GM18508 (cell line): ENCODE results near the gene WRNIP1.
A peak's percentile ranks its signal among the peaks of the same experiment; 100 is the strongest.

Experiments used
- ATAC-seq: cut with Tn5 transposase; IDR thresholded peaks from one replicate; pipeline ENCODE4 v1.9.1; 2021; ENCODE audit warnings: moderate number of reproducible peaks; ENCODE audit not compliant: insufficient read depth, unreplicated experiment

The WRNIP1 gene

DNA sequence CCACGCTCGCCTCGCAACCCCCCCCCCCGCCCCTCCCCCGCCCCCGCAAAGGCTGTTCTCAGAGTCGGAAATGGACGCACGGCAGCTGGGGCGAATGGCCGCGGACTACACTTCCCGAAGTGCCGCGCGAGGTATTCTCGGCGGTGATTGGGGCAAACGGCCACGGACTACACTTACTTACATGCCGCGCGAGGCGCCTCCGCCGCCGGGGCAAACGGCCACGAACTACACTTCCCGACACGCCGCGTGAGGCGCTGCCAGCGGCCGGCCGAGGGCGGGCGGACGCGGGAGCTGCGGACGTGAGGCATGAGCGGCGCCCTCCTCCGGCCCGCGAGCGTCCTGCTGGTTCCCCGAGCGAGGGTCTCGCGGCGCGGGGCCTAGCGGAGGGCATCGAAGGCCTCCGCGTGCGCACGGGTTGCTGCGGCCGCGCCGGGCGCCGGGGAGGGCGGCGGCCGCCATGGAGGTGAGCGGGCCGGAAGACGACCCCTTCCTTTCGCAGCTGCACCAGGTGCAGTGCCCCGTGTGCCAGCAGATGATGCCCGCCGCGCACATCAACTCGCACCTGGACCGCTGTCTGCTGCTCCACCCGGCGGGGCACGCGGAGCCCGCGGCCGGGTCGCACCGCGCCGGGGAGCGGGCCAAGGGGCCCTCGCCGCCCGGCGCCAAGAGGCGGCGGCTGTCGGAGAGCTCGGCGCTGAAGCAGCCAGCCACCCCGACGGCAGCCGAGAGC, at the start of gene WRNIP1:
WRNIP1 (plus strand) TSS at position 228 of the 730 bp plus-strand sequence; CDS start at position 458, 230 bp downstream.
- peak; percentile 81 for ATAC-seq

DNA sequence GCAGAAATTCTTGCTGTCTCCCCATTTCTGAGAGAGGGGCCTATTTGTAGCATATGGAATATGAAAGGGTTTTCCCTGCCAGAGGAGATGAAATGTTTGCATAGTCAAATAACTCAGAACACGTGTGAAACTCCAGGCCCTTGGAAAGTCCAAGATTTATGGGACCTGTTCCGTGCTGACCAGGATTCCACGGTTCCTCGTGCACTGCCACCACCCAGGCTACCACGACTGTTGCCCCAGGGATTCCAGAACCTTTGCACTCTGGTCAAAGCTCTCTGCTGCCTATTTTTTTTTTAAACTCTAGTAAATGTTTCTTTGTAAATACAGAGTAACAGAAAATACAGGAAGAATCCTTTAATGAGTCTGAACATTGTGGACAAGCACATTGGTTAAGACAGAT, 49.5 kb upstream of the WRNIP1 start:
- no peak for ATAC-seq

DNA sequence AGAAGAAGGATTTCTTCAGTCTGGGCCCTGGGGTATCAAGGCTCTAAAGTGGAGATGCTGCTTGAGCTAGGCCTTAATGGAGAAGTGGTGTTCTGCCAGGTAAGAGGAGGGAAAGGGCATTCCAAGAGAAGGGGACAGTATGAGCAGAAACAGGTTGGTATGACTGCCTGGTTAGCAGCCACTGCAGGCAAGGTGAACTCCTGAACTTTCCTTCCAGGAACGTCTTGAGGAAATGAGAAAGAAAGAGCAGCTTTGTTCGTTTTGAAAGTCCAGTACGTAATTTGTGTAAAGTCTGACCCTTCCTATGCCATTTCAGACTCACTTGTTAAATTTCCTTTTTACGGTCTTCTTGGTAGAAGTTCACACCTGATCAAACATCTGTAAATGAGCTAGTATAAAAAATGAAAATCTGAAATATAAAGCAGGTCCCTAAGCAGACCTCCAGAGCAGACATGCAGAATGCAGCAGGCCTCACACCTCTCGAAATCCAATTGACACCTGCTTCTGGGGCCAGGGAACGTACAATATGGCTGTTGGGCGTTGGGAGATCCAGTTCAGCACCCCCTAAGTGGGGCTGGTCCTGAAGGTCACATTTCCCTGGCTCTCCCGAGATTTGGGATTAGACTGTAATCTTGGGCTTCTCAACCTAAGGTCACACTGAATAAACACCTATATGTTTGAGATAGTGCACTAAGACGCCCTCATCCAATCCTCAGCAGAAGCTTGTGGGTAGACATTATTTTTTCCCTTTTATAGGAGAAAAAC, 48.1 kb upstream of the WRNIP1 start:
- no peak for ATAC-seq

DNA sequence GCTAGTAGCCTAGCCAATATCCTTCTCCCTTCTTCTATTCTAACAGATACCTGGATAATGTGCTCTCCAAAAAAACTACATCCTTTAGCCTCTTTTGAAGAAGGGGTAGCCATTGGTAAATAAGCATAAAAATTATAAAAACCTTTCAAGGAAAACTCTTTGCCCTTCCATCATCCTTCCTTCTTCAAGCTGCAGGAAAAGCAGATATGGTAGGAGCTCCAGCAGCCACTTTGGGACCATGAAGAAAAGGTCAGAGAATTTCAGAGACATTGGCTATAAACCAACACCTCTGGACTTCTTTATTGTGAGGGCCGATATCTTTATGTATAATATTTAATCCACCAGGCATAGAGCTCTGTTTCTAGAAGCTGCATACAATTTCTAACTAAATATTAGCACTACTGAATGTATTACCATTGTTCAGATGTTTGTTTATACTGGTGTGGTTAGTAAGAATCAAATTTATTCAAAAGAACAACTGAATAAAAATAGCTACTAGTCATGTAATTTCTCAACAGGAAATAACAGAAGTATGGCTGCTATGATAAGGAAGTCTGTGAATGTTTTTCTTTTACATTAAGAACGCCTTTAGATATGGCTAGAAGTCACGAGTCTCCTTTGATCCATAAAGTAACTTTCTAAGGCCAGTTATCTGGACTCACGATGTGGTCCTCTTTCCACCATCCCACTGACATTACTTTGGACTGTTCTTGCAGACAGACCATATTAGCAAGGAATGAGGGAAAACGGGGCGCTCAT, 46.7 kb upstream of the WRNIP1 start:
- ATAC-seq = no peak

DNA sequence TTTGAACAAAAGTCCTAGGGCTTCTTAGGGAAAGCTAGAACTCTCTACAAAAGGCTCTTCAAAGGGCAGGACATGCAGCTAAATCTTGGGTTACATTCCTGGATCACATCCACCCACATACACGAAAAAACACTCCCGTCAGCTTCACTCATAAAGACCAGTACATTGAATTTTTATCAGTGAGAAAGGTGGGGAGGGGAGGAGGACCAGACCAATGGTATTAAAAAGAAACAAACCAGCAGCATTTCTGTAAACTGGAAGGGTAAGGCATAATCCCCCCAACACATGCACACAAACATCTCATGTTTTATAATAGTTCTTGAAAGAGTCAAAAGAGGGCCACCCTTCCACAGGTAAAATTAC, 46.1 kb upstream of the WRNIP1 start:
- ATAC-seq = no peak

DNA sequence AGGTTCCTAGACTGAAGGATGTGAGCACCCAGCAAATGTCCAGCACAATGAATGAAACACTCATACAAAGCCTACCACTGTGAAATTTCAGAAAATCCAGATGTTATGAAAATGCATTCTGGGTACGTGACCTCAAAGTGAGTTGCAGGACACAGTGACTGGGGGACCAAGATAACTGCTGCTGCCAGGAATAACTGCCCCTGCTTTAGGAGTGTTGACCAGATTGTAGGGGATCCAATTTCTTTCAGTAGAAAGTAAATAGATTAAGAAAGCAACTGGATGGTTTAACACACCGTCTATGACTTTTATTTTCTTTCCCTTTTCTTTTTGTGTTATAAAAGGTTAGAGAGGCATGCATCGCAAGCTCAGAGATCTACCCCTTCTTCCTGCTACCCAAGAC, 44.0 kb upstream of the WRNIP1 start:
- no peak for ATAC-seq

DNA sequence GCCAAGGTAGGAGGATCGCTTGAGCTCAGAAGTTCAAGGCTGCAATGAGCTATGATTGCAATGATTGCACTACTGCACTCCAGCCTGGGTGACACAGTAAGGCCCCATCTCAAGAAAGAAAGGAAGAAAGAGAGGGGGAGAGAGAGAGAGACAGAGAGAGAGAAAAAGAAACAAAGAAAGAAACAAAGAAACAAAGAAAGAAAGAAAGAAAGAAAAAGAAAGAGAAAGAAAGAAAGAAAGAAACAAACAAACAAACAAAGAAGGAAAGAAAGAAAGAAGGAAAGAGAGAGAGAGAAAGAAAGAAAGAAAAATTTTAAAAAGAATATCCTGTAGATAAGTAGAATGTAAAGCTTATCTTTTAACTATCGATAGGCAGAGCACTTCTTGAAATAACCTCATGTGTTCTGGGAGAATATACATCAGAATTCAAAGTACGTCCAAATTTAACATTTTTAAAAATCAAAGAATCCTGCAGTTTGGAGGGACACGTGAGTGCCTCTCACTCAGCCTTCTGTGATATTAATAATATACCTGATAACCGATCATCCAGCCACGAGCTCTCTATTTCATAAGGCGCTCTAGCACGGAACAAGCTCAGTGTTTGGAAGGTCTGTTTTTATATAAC, 39.7 kb upstream of the WRNIP1 start:
- ATAC-seq = no peak

DNA sequence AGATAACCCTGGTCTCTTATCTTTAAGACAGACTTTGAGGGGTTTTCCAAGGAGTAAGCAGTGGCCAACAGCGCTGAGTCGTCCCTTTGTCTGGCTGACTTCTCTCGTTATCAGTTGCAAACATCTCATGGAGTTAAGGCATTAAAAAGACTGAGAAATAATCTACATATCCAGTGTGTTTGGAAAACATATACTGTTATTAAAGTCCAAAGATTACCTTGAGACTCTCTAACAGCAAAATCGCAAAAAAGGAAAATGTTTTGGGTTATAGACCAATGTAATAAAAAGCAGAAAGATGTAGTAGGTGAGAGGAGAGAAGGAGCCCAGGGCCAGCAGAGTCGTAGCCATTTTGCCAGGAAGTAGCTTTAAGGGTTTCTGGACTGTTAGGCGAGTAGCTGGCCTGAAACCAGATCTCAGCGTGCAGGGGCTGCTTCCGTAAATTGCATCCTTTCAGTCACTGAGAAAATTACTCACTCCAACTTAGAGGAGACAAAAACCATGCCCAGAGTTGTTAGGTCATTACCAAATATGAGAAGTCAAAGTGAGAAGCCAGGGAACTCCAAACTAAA, 39.1 kb upstream of the WRNIP1 start:
- ATAC-seq = no peak

DNA sequence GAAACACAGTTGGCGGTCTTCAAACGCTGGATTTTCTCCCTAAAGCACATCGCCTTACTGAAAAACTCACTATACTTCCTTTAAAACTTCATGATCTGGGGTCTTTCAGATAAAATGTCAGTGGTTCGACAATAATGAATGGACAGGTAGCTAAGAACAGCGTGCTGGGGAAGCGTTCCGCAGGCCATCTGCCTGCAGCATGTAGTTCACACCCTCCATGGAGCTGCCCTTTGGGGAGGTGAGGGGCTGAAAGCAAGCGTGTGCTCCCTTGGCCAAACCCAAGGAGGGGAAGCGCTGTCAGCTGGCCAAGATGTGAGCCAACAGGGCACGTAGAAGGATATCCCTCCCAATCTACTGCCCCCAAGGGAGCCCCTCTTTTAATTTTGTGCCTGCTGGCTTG, 35.3 kb upstream of the WRNIP1 start:
- ATAC-seq = no peak

DNA sequence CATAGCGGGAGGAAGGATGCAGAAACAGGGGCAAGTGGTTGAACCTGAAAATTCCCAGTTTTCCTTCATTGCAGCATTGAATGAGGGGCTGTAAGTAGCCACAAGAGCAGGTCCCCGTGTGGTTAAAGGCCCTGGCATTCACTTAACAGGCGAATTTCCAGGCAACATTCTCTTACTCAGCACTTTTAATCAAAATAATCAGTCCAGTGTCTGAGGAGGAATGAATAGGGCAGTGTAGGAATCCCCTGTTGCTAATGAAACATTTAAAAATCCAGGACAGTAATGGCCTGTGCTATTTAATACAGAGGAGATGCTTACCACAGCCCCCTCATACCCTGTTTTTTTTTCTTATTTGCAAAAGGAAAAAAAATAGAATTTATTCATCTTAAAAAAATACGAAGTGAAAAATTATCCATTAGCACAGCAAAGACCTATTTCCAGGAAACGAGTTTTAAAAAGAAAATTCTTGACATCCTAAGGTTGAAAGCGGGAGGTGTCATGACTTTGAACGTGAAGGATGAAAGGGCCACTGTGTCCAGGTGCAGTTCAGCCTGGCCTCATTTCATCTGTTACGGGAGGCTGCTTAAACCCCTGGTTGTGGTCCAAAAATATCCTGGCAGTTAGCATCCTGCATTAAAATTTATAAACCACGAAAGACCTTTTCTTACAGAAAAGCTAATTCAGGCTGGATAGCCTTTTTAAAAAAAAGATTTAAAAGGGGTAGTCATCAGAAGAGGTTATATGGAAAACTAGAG, 34.7 kb upstream of the WRNIP1 start:
- ATAC-seq = no peak

DNA sequence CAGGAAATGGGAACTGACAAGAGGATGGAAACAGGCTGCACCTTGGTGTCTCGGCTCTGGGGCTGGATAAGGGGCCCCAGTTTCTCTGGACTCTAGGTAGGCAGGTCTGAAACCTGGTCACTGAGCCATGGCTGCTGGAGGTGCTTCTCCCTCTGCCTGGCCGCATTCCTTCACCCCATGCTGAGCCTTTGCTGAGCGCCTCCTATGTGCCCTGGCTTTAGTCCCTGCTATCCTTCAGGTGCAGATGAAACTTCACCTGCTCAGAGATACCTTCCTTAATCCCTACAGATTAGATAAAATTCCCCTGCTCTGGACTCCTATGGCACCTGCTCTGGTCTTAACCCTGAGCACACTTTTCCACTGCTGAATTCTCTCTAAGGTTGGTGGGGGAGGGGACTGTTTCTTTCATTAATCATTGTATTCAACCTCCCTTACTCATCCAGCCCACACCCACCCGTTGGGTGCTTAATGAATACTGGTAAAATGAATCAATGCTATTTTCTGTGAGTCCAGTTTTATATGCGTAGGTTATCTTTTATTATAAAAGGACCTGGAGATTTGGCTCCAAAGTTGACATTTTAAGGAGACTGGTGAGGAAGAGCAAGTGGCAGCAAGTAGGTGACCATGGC, 33.8 kb upstream of the WRNIP1 start:
- ATAC-seq = no peak

DNA sequence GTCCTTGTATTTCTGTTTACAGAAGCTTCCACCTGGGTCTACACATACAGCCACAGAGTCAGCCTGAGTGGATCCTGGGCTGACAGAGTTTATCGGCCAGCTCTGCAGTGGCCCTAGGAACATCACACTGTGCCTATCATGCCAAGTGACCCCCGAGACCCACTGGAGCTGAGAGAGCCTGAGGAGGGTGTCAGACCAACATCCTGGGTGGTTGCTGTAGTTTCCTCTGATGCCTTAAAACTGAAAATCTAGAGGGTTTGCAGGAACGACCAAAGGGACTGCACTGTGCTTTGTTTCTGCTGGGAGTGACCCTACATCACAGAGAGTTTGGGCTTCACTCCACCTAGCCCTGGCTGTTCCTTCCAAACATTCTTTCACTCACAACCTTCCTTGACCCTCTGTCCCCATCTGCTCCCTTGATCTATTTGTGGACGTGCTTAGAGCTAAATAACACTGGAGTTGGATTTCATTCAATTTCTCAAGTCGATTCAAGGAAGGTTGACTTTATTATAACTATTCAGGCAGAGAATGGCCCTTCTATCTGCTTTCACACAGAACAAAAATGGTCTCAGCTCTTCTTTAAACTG, 32.6 kb upstream of the WRNIP1 start:
- no peak for ATAC-seq

DNA sequence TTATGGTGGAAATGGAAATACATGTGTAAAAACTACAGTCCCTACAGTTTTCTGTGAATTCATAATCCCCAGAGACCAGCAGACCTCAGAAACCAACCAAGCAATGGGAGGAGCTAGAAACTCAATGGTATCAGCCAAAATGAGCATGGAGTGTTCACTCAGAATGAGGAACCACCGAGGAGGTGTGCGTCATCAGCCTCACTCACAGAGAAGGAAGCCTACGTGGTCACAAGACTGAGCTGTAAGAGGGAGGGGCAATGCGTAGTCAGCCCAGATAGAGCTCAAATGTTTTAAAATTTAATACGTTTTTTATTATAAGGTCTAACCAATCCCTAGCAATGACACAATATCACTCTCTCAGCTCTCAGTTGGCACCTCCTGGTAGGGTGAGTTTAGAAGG, 31.9 kb upstream of the WRNIP1 start:
- ATAC-seq = peak; percentile 80

DNA sequence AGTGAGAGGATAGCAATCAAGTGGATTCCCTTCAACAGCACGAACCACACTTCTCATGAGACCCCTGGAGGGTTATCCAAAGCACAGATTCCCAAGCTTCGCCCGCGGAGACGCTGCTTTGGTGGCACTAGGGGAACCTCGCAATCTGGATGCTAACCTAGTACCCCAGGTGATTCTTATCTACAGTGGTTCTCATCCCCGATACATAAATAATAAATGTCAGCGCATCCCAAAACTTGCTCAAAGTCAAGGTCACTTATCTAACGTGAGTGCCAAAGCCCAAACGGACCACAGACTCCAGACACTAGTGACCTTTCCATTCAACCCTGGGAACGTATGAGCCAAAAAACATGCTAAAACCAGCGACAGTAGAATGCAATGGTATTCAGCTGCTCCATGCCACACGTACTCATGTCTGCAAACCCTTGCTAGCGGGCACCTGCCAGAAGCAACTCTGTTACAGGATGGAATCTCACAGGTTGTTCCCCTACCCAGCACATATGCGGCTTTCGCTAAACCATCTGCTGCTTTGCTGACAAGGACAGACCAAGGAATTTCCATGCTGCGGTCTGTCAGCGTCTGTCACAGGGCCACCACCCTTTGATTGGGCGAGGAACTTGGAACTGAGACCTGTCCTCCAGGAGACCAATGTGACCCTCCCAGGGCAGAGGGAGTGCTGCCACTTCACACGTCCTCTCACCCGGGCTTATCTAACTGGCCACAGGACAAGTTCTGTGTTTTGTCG, 31.3 kb upstream of the WRNIP1 start:
- no peak for ATAC-seq

DNA sequence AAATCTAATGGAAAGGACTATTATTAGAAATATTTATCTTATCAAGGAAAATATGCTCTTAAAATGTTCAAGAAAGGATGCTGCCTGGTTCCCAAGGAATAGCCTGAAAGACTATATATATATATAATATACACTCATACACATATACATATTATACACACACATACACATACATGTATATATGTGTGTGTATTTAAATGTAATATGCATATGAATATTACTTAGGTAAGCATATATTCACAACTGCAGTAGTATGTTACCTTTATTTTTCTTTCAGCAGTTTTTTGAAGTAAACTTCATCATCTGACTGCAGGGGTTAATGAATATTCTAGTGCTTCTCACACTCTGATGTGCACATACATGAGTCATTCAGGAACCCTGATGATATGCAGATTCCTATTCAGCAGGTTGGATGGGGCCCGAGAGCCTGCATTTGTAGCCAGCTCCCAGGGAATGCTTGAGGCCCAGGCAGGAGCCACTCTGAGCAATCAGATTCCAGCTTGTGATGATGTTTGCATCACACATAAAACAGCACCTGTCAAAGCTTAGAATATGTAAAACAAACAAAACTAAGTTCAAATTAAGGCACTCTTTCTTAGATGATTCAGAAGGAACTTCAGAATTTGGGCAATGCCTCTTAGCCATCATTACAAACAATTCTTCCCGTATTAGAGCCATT, 30.6 kb upstream of the WRNIP1 start:
- no peak for ATAC-seq

DNA sequence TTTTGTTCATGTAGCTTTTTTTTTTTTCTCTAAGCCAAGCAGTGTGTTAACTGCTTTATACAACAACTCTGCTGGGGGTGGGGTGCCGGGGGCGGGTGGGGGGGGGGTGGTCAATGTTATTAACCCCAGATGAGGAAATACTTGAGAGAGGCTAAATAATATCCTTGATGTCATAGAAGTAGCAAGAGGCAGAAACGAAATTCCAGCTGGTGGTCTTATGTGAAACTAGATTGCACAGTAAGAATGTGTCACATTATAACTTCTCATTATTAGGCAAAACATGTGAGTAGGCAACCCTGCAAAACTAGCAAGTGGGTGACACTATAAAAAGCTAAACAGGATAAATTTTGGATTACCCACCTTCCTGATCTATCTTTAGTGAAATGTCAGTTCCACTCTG, 27.3 kb upstream of the WRNIP1 start:
- ATAC-seq = no peak

DNA sequence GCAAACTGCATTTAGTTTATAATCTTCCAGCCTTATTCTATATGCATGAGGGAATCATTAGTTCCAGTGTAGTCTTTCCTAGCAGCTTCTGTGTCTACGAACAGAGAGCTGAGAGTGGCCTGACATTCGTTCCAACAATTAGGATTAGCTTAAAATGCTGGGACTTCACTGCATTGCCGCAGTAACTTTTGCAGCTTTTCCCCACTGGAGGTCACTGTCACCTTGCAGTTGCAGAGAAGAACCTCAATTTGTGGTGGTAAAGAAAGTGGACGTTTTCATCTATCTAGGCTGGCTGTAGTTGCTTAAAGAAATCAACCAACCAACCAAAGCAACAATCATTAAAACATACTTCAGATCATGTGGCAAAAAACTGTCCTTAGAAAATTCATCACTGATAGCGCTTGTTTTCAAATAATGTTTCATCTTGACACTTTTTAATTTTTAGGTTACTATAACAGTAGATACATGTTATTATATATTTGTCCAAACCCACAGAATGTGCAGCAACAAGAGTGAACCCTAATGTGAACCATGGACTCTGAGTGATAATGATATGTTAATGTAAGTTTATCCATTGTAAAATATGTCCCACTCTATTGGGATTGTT, 26.7 kb upstream of the WRNIP1 start:
- peak; percentile 63 for ATAC-seq
